ENCODE results near the gene PTPMT1. TPM values are rescaled to one million over a fixed set of nuclear protein-coding genes. Genes with fewer than 3 reads are reported as not detected.
"Not testable (repeated sequence)": the region's sequence is repeated elsewhere in the genome, so short reads cannot be mapped to it uniquely, and the experiment has no call there.

The PTPMT1 gene
- total and polyA plus RNA-seq, 5 experiments from 2014 or later = 19.1 to 73.3 (median 58.7) TPM

DNA sequence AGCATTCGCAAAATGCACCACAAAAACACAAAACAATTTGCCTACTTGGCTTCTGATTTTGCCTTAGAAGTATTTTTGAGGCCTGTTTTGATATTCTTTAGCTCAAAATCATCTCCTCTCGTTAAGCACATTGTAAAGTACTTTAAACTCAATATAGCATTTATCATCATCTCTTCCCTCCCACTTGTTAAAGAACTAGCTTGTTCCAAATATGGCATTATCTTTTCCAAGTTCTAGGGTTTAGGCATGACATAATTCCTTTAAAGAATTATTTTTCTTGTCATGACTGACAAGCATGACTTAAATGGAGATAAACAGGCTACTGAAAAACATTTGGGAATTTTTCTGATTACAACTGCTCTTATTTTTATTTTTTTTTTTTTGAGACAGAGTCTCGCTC is 33.7 kb upstream of the PTPMT1 start:
- H3K27me3 Mint-ChIP-seq = no peaks in the 10 kb centered on the region
- no peak overlapping the region for H3K4me3 Mint-ChIP-seq
- H3K27ac Mint-ChIP-seq = peak overlapping the region in 6 of 10 donors; percentile 16 to 77 (median 60)
- DNase-seq = no peak
- no peaks in the 10 kb centered on the region for H3K9me3 Mint-ChIP-seq
- H3K36me3 Mint-ChIP-seq = peaks cover 0 to 43% (median 0%) of the 10 kb centered on the region in 3 donors
- H3K4me1 Mint-ChIP-seq = peaks cover 14 to 67% (median 53%) of the 10 kb centered on the region in 4 donors
- ATAC-seq = no peak
- POLR2A ChIA-PET = no interaction called here

GRCh38 chr11:47532597-47533213 is 32.7 kb upstream of the PTPMT1 start:
- DNase-seq (no peak), ATAC-seq (peak in 1 of 2 donors; percentile 35)
- Mint-ChIP-seq H3K4me1 (peaks cover 16 to 69% (median 50%) of the 10 kb centered on the region in 4 donors), H3K9me3 (no peaks in the 10 kb centered on the region), H3K36me3 (peaks cover 0 to 46% (median 0%) of the 10 kb centered on the region in 3 donors), H3K4me3 (peak overlapping the region in 2 of 10 donors; percentile 3 to 38), H3K27me3 (no peaks in the 10 kb centered on the region), H3K27ac (peak overlapping the region in 7 of 10 donors; percentile 13 to 78 (median 47))
- POLR2A ChIA-PET = no interaction called here

- Mint-ChIP-seq H3K9me3 (no peaks in the 10 kb centered on the region), H3K27ac (peak overlapping the region in 2 of 10 donors; percentile 19 to 43), H3K27me3 (no peaks in the 10 kb centered on the region), H3K4me3 (no peak overlapping the region), H3K36me3 (peaks cover 0 to 40% (median under 1%) of the 10 kb centered on the region in 3 donors), H3K4me1 (peaks cover 14 to 72% (median 54%) of the 10 kb centered on the region in 4 donors)
- no peak for DNase-seq
- no peak for ATAC-seq
- POLR2A ChIA-PET = interaction anchor here (1.7 kb wide), 1 partner anchor 45 kb away, joined by 4 read pairs; the partner anchor contains the start of genes KBTBD4 and NDUFS3
Measured at GRCh38 chr11:47533690-47534151, 31.7 kb upstream of the PTPMT1 start.

DNA sequence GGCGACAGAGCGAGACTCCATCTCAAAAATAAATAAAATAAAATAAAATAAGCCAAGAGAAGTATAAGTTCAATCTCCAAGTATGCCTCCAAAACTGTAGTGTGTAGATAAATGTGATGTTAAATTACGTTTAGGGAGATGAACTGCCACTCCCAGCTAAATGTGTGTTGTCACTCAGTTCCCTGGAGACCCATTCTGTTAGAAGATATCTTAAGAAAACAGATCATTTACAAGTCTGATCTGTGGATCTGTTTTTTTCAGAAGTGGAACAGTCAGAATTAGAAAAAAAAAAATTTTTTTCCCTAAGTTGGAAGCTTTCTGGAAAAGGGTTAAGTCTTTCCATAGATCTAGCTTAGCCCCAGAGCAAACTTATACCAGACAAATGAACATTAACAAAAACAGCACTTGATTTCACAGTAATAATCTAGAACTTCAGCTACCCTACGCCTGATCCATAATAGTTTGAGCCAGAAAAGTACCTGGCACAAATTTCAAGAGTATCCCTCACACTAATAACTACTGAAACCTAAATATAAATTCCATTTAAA is 30.6 kb upstream of the PTPMT1 start:
- Mint-ChIP-seq H3K4me1 (peaks cover 15 to 78% (median 60%) of the 10 kb centered on the region in 4 donors), H3K27me3 (no peaks in the 10 kb centered on the region), H3K4me3 (peak overlapping the region in 3 of 10 donors; percentile 24 to 35 (median 26)), H3K9me3 (no peaks in the 10 kb centered on the region), H3K36me3 (peaks cover 0 to 35% (median 3%) of the 10 kb centered on the region in 3 donors), H3K27ac (peak overlapping the region in 6 of 10 donors; percentile 31 to 81 (median 56))
- no peak for ATAC-seq
- DNase-seq = no peak
- POLR2A ChIA-PET = interaction anchor here (0.7 to 1.7 kb wide), 2 partner anchors 41 to 44 kb away, joined by 3 to 4 read pairs; partner anchors contain the start of genes KBTBD4 and NDUFS3

DNA sequence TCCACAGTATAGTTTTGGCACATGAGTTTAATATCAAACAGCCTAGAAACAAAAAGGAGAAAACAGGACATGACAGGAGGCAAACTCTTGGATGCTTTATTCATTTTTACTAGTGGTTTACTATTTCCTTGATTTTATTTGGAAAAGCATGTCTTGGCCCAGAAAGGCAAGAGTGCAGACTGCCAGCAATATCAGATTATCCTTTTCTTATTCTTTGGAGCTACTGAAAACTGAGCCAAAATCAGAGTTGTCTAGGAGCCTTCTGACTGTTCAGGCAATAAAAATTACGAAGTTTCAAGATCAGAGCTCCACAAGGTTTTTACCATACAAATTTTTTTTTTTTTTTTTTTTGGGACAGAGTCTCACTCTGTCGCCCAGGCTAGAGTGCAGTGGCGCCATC is 28.5 kb upstream of the PTPMT1 start:
- H3K27me3 Mint-ChIP-seq = no peaks in the 10 kb centered on the region
- peaks cover 19 to 83% (median 61%) of the 10 kb centered on the region in 4 donors for H3K4me1 Mint-ChIP-seq
- H3K4me3 Mint-ChIP-seq = no peak overlapping the region
- DNase-seq (no peak), ATAC-seq (no peak)
- H3K36me3 Mint-ChIP-seq = peaks cover 0 to 39% (median 3%) of the 10 kb centered on the region in 3 donors
- no peak overlapping the region for H3K27ac Mint-ChIP-seq
- H3K9me3 Mint-ChIP-seq = no peaks in the 10 kb centered on the region
- POLR2A ChIA-PET = interaction anchor here (0.6 to 1.0 kb wide), 2 partner anchors 15 to 29 kb away, joined by 3 read pairs; no protein-coding TSS in a partner anchor

DNA sequence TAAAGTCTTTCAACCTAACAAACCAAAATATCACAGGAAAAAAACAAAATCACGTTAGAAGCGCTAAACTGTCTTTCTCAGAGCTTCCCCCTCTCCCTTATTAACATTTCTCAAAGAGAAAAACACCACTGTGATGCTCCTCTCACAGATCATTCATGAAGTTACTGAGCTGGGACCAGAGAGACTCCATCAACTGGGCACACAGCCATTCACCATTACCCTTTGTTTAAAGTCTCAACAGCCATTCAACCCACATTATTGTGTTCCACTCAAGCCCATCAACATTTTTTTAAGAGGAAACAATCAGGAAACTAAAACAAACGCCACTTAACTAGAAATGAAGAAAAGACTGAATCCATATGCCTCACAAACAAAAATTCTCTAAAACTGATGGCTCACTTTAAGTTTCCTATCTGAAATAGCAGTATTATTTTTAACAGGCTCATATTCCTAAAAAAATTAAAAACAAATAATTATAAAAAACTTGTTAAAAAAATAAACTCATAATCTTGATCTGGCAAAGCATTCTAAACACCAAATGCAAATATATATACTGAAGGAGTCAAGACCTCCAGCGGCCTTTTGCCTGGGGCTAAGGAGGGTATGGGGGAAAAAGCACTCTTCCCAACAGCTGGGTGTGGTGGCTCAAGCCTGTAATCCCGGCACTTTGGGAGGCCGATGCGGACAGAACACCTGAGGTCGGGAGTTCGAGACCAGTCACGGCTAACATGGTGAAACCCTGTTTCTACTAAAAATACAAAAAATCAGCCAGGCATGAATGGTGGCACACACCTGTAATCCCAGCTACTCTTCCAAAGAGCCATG is 26.4 kb upstream of the PTPMT1 start:
- Mint-ChIP-seq H3K27ac (peak overlapping the region in 9 of 10 donors; percentile 39 to 86 (median 67)), H3K9me3 (no peaks in the 10 kb centered on the region), H3K27me3 (no peaks in the 10 kb centered on the region), H3K36me3 (peaks cover 0 to 27% (median 3%) of the 10 kb centered on the region in 3 donors), H3K4me1 (peaks cover 28 to 85% (median 64%) of the 10 kb centered on the region in 4 donors), H3K4me3 (peak overlapping the region in 6 of 10 donors; percentile 33 to 59 (median 50))
- ATAC-seq (no peak), DNase-seq (no peak)
- POLR2A ChIA-PET = interaction anchor here (0.7 kb wide), 1 partner anchor 170 kb away, joined by 3 read pairs; no protein-coding TSS in a partner anchor

- H3K4me3 Mint-ChIP-seq = peak overlapping the region in 8 of 10 donors; percentile 25 to 63 (median 36)
- no peaks in the 10 kb centered on the region for H3K9me3 Mint-ChIP-seq
- DNase-seq = no peak
- no peaks in the 10 kb centered on the region for H3K27me3 Mint-ChIP-seq
- peaks cover 0 to 26% (median 3%) of the 10 kb centered on the region in 3 donors for H3K36me3 Mint-ChIP-seq
- ATAC-seq = no peak
- H3K4me1 Mint-ChIP-seq = peaks cover 32 to 87% (median 69%) of the 10 kb centered on the region in 4 donors
- POLR2A ChIA-PET = interaction anchor here (0.7 kb wide), 1 partner anchor 12 kb away, joined by 5 read pairs; no protein-coding TSS in a partner anchor
- peak overlapping the region in 9 of 10 donors; percentile 3 to 82 (median 51) for H3K27ac Mint-ChIP-seq
Measured at GRCh38 chr11:47539681-47540039, 25.7 kb upstream of the PTPMT1 start.

- peaks cover 29 to 89% (median 70%) of the 10 kb centered on the region in 4 donors for H3K4me1 Mint-ChIP-seq
- peak overlapping the region in 9 of 10 donors; percentile 14 to 95 (median 67) for H3K27ac Mint-ChIP-seq
- no peaks in the 10 kb centered on the region for H3K9me3 Mint-ChIP-seq
- peaks cover 0 to 14% (median 3%) of the 10 kb centered on the region in 3 donors for H3K36me3 Mint-ChIP-seq
- ATAC-seq (no peak), DNase-seq (no peak)
- POLR2A ChIA-PET = interaction anchor here (1.3 kb wide), 1 partner anchor 11 kb away, joined by 4 read pairs; the partner anchor contains the start of gene CELF1
- peak overlapping the region in 9 of 10 donors; percentile 25 to 79 (median 57) for H3K4me3 Mint-ChIP-seq
- H3K27me3 Mint-ChIP-seq = no peaks in the 10 kb centered on the region
Measured at GRCh38 chr11:47541070-47541469, 24.3 kb upstream of the PTPMT1 start.

- Mint-ChIP-seq H3K9me3 (no peaks in the 10 kb centered on the region), H3K4me3 (peak overlapping the region in 2 of 10 donors; percentile 24 to 38), H3K36me3 (peaks cover 0 to 37% (median 0%) of the 10 kb centered on the region in 3 donors), H3K4me1 (peaks cover 25 to 86% (median 70%) of the 10 kb centered on the region in 4 donors), H3K27ac (no peak overlapping the region), H3K27me3 (no peaks in the 10 kb centered on the region)
- no peak for ATAC-seq
- POLR2A ChIA-PET = no interaction called here
- DNase-seq = no peak
Measured at GRCh38 chr11:47545298-47545697, 20.1 kb upstream of the PTPMT1 start.

- peak overlapping the region in 1 of 10 donors; percentile 60 for H3K4me3 Mint-ChIP-seq
- POLR2A ChIA-PET = interaction anchor here (0.7 kb wide), 1 partner anchor 69 kb away, joined by 6 read pairs; no protein-coding TSS in a partner anchor
Measured at GRCh38 chr11:47546274-47546673, 19.1 kb upstream of the PTPMT1 start.

GRCh38 chr11:47550288-47551047 is 14.9 kb upstream of the PTPMT1 start:
- no peaks in the 10 kb centered on the region for H3K9me3 Mint-ChIP-seq
- H3K27me3 Mint-ChIP-seq = no peaks in the 10 kb centered on the region
- DNase-seq (no peak), ATAC-seq (no peak)
- H3K4me3 Mint-ChIP-seq = peak overlapping the region; percentile 86 to 98 (median 96)
- peaks cover 21 to 63% (median 54%) of the 10 kb centered on the region in 4 donors for H3K4me1 Mint-ChIP-seq
- H3K27ac Mint-ChIP-seq = peak overlapping the region in 9 of 10 donors; percentile 12 to 98 (median 75)
- POLR2A ChIA-PET = interaction anchor here (0.6 to 3.9 kb wide), 5 partner anchors 10 to 165 kb away, joined by 3 to 25 read pairs (median 3); partner anchors contain the start of gene PTPMT1
- peaks cover 0 to 33% (median 0%) of the 10 kb centered on the region in 3 donors for H3K36me3 Mint-ChIP-seq

More at GRCh38 chr11:47546274-47546673, 19.1 kb upstream of the PTPMT1 start:
- Mint-ChIP-seq H3K36me3 (peaks cover 0 to 35% (median 0%) of the 10 kb centered on the region in 3 donors), H3K4me1 (peaks cover 22 to 86% (median 70%) of the 10 kb centered on the region in 4 donors)
- not testable (repeated sequence) for ATAC-seq, H3K27me3 Mint-ChIP-seq, H3K27ac Mint-ChIP-seq, H3K9me3 Mint-ChIP-seq, DNase-seq

Data from naive thymus-derived CD8-positive, alpha-beta T cell (primary cell).